LNCAP (cell line): ENCODE measurements around the gene KCNQ1OT1.

ENCODE experiments used
- CTCF ChIP-seq: fragments of 450-650 bp; IDR thresholded peaks from 2 replicates; pipeline ENCODE4 v1.5.1; 2017; ENCODE audit warnings: mild to moderate bottlenecking

KCNQ1OT1 gene

GRCh38 chr11:2728663-2729332 is 29.0 kb upstream of the KCNQ1OT1 start:
- TF ChIP-seq CTCF, result no peak

GRCh38 chr11:2728128-2728662 is 28.4 kb upstream of the KCNQ1OT1 start:
- no peak for TF ChIP-seq CTCF

- TF ChIP-seq CTCF, result no peak
Measured at GRCh38 chr11:2726964-2727363, 27.2 kb upstream of the KCNQ1OT1 start.

GRCh38 chr11:2725368-2726300 is 25.8 kb upstream of the KCNQ1OT1 start:
- no peak for TF ChIP-seq CTCF

GRCh38 chr11:2724653-2725367 is 25.0 kb upstream of the KCNQ1OT1 start:
- no peak for TF ChIP-seq CTCF

- no peak for TF ChIP-seq CTCF
Measured at GRCh38 chr11:2724104-2724503, 24.3 kb upstream of the KCNQ1OT1 start.

- no peak for TF ChIP-seq CTCF
Measured at GRCh38 chr11:2722955-2723354, 23.2 kb upstream of the KCNQ1OT1 start.
